Activated T-helper 2 cell treated with anti-CD3 and anti-CD28 coated beads, Interferon-gamma antibody, Interleukin-2, Interleukin-4, amounts not matched to agents 10 μg/mL and 5 μg/mL and 100 μg/mL, durations not matched to agents 14 hours and 24 hours and 36 hours (primary cell): ENCODE measurements around the gene TDRD6. TPM values are rescaled to one million over a fixed set of nuclear protein-coding genes. Genes with fewer than 3 reads are reported as not detected.

ENCODE experiments used
- DNase-seq: peaks from one replicate; pipeline ENCODE4 v3.0.0; 2021; ENCODE audit warnings: low spot score
- H3K27ac Mint-ChIP-seq: one replicate; pipeline ENCODE4 v1.8.0; 2021; ENCODE audit warnings: mixed read lengths
- H3K27me3 Mint-ChIP-seq: one replicate; pipeline ENCODE4 v1.8.0; 2021; ENCODE audit warnings: low read depth, mixed read lengths
- H3K36me3 Mint-ChIP-seq: one replicate; pipeline ENCODE4 v1.8.0; 2021; ENCODE audit warnings: low read depth, mixed read lengths
- H3K4me1 Mint-ChIP-seq: one replicate; pipeline ENCODE4 v1.8.0; 2021; ENCODE audit warnings: low read depth, mixed read lengths
- H3K4me3 Mint-ChIP-seq: one replicate; pipeline ENCODE4 v1.8.0; 2021; ENCODE audit warnings: low read depth, mild to moderate bottlenecking, moderate library complexity, mixed read lengths
- H3K9me3 Mint-ChIP-seq: one replicate; pipeline ENCODE4 v1.8.0; 2021; ENCODE audit warnings: mixed read lengths
- intact Hi-C: fragments of 100-400 bp; cut with micrococcal nuclease; formaldehyde crosslinking; loops from one replicate; pipeline ENCODE4 v1.15.1; 2023
- total RNA-seq: library from RNA; stranded (reverse); gene quantifications from 2 replicates; pipeline ENCODE4 v1.2.3, GENCODE V29; 2022

TDRD6 gene
- total RNA-seq, 1 donor from 2014 or later, result not detected

DNA sequence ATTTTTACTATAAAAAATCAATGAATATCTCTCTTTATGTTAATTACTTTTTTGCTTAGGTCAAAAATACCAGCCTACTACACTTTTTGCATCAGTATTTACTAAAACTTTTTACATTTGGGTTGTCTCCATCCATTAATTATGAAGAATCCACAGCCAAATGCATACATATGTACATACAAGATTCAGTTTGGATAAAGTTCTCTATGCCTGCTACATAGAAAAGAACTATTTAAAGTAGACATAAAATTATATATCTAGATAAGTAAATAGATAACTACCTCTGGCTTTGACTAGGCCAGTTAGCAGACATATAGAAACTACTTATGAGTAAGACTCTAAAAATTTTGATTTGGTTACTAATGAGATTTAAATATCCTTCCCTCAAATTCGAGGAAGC, 12.3 kb downstream of the TDRD6 start:
- Mint-ChIP-seq H3K36me3 (no peaks in the 10 kb centered on the region), H3K27ac (no peak overlapping the region), H3K9me3 (no peaks in the 10 kb centered on the region), H3K4me3 (no peak overlapping the region), H3K4me1 (no peaks in the 10 kb centered on the region), H3K27me3 (peaks cover 29% of the 10 kb centered on the region)
- no peak for DNase-seq
- intact Hi-C loops, result no loop called here

DNA sequence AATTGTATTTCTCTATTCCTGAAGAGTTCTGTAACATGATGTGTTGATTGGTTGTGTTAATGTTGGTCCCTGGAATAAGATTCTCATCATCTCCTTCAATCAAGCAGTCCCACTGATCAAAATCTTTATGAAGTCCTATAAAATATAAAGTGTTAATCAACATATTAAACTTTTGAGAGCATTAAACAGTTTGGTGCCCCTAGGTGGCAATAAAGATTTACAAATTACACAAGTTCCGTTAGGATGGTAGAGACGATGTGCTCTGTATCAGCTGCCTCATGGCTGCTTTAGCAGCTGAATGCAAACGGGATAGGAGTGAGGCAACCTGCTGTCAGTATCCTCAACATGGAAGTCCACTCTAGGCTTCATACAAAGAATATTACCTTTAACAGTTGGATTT, 16.9 kb downstream of the TDRD6 start:
- Mint-ChIP-seq H3K9me3 (no peaks in the 10 kb centered on the region), H3K27ac (no peak overlapping the region), H3K36me3 (no peaks in the 10 kb centered on the region), H3K4me1 (no peaks in the 10 kb centered on the region), H3K27me3 (peaks cover 17% of the 10 kb centered on the region), H3K4me3 (no peak overlapping the region)
- intact Hi-C loops, result no loop called here
- DNase-seq, result no peak

DNA sequence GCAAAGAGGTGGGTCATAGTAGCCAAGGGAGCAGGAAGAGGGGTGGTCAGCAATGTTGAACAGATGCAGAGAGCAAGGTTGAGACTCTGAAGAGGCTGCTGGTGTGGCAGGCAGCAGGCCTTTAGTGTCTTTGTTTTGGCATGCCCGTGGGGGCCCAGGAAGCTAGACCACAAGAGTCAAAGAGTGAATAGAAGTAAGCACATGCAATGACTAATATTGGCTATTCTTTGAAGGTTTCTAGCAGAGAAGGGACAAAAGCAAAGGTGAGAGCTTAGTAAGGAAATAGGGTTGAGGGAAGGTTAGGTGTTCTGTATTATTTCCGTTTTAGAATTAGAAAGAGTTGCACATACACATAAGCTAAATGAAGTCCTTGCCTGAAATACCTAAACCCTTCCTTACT, 18.8 kb downstream of the TDRD6 start:
- intact Hi-C loops, result no loop called here
- no peaks in the 10 kb centered on the region for H3K36me3 Mint-ChIP-seq
- no peaks in the 10 kb centered on the region for H3K4me1 Mint-ChIP-seq
- no peaks in the 10 kb centered on the region for H3K9me3 Mint-ChIP-seq
- H3K27ac Mint-ChIP-seq, result no peak overlapping the region
- H3K4me3 Mint-ChIP-seq, result no peak overlapping the region
- no peak for DNase-seq
- H3K27me3 Mint-ChIP-seq, result peaks cover 18% of the 10 kb centered on the region

- Mint-ChIP-seq H3K27ac (no peak overlapping the region), H3K36me3 (no peaks in the 10 kb centered on the region), H3K9me3 (no peaks in the 10 kb centered on the region), H3K4me3 (no peak overlapping the region), H3K27me3 (peaks cover 6% of the 10 kb centered on the region), H3K4me1 (no peaks in the 10 kb centered on the region)
- intact Hi-C loops, result no loop called here
- no peak for DNase-seq
These were observed 23.8 kb downstream of the TDRD6 start for GRCh38 chr6:46711491-46711890.

- peaks cover 11% of the 10 kb centered on the region for H3K27me3 Mint-ChIP-seq
- intact Hi-C loops, result no loop called here
- no peak overlapping the region for H3K4me3 Mint-ChIP-seq
- H3K9me3 Mint-ChIP-seq, result no peaks in the 10 kb centered on the region
- no peaks in the 10 kb centered on the region for H3K36me3 Mint-ChIP-seq
- DNase-seq, result no peak
- H3K4me1 Mint-ChIP-seq, result no peaks in the 10 kb centered on the region
- no peak overlapping the region for H3K27ac Mint-ChIP-seq
These were observed 27.5 kb downstream of the TDRD6 start for GRCh38 chr6:46715141-46715540.

GRCh38 chr6:46719099-46719498, 31.4 kb downstream of the TDRD6 start:
- Mint-ChIP-seq H3K4me3 (no peak overlapping the region), H3K9me3 (no peaks in the 10 kb centered on the region), H3K4me1 (no peaks in the 10 kb centered on the region), H3K27ac (no peak overlapping the region), H3K27me3 (peaks cover 9% of the 10 kb centered on the region), H3K36me3 (no peaks in the 10 kb centered on the region)
- DNase-seq, result no peak
- intact Hi-C loops, result no loop called here

GRCh38 chr6:46720401-46720800, 32.7 kb downstream of the TDRD6 start:
- H3K4me3 Mint-ChIP-seq, result no peak overlapping the region
- no peak for DNase-seq
- H3K9me3 Mint-ChIP-seq, result no peaks in the 10 kb centered on the region
- peaks cover 9% of the 10 kb centered on the region for H3K27me3 Mint-ChIP-seq
- H3K36me3 Mint-ChIP-seq, result no peaks in the 10 kb centered on the region
- no peak overlapping the region for H3K27ac Mint-ChIP-seq
- H3K4me1 Mint-ChIP-seq, result no peaks in the 10 kb centered on the region
- intact Hi-C loops, result no loop called here

GRCh38 chr6:46729787-46730326, 42.2 kb downstream of the TDRD6 start:
- Mint-ChIP-seq H3K4me1 (peaks cover 2% of the 10 kb centered on the region), H3K27me3 (peaks cover 37% of the 10 kb centered on the region), H3K9me3 (no peaks in the 10 kb centered on the region), H3K36me3 (no peaks in the 10 kb centered on the region), H3K4me3 (no peak overlapping the region), H3K27ac (no peak overlapping the region)
- DNase-seq, result no peak
- intact Hi-C loops, result no loop called here

- H3K36me3 Mint-ChIP-seq, result no peaks in the 10 kb centered on the region
- peaks cover 2% of the 10 kb centered on the region for H3K4me1 Mint-ChIP-seq
- H3K27me3 Mint-ChIP-seq, result peaks cover 43% of the 10 kb centered on the region
- no peak overlapping the region for H3K4me3 Mint-ChIP-seq
- H3K9me3 Mint-ChIP-seq, result no peaks in the 10 kb centered on the region
- H3K27ac Mint-ChIP-seq, result no peak overlapping the region
- DNase-seq, result no peak
- intact Hi-C loops, result no loop called here
These were observed 43.3 kb downstream of the TDRD6 start for GRCh38 chr6:46730921-46731461.

DNA sequence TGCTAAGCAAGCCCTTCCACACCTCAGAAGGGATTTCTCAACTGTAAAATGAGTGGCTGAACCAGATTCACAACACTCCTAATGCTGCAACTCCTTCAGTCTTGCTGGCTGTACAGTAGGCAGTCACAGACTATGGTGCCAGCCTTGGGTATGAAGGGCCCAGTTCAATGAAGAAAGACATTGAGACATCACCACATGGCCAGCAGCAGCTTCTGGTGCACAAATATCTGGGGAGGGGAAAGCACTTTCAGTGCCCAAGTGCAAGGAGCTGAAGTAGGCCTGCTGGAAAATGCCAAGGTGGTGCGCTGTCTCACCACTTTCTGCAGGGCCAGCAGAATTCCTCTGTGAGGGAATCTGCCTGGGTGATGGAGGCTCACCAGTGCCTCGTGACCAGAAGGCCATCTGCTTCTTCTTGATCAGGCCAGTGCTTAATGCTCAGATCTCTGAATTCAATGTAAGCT, 45.7 kb downstream of the TDRD6 start:
- H3K36me3 Mint-ChIP-seq, result no peaks in the 10 kb centered on the region
- peaks cover 58% of the 10 kb centered on the region for H3K27me3 Mint-ChIP-seq
- intact Hi-C loops, result no loop called here
- H3K9me3 Mint-ChIP-seq, result no peaks in the 10 kb centered on the region
- no peak for DNase-seq
- no peak overlapping the region for H3K4me3 Mint-ChIP-seq
- peaks cover 2% of the 10 kb centered on the region for H3K4me1 Mint-ChIP-seq
- no peak overlapping the region for H3K27ac Mint-ChIP-seq

DNA sequence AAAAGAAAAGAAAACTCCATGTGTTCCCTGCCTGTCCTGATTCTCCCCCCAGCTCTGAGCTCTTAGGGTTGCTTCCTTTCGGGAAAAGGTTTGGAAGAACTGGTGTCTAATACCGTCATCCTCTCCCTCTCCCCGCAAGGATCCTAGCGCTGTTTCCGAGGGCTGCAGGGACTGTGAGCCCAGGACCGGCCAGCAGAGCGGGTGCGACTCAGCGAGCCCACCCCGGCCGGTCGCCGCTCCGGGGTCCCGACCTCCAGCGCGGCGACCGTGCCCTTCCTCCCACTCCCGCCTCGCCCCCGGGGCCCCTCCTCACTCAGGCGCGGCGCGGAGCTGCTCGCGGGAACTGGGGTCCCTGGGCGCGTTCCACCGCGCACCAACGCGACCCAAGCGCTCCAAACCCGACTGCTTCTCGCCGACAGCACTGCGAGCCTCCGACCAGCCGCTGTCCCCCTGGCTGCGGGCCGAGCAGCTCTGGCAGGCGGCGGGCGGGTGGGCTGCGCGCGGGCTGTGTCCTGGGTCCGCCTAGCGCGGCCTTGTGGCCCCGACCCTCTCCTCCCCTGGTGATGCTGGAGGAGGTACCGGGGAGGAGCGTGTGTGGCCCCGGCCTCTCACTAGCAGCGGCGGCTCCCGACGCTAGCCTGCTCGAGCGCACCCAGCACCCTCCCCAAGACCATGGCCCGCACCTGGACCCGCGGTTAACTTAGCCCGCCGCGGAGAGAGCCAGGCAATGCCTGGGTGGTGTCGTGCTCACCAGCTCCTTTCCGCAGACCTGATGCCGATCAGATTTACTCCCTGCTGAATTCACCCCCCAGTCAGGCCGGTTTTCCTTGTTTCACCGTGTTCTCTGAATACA, 47.4 kb downstream of the TDRD6 start, which contains the start of gene PLA2G7:
TSS of gene PLA2G7 (minus strand) at position 509 of the 853 bp plus-strand sequence. CDS start 12,484 bp downstream, outside the sequence.
- DNase-seq, result no peak
- H3K27ac Mint-ChIP-seq, result no peak within 1 kb of the TSS
- H3K4me1 Mint-ChIP-seq, result peaks cover 2% of the 10 kb centered on the region
- intact Hi-C loops, result no loop called here
- H3K36me3 Mint-ChIP-seq, result no peaks in the 10 kb centered on the region
- H3K4me3 Mint-ChIP-seq, result no peak within 1 kb of the TSS
- H3K9me3 Mint-ChIP-seq, result no peaks in the 10 kb centered on the region
- peaks cover 57% of the 10 kb centered on the region for H3K27me3 Mint-ChIP-seq

DNA sequence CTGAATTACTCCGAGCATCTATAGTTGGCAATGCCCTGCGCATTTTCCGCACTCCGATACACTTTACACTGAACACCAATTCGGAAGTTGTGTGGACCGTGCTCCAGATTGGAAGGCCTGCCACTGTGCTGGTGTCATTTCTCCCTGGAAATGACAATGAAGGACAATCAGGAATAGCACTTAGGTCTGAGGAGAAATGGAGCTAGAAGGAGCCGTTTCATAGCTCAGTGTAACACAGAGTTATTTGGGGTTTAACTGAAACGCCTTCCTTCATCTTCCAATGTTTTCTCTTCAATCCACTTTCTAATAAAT, 48.0 kb downstream of the TDRD6 start:
- intact Hi-C loops, result no loop called here
- no peaks in the 10 kb centered on the region for H3K36me3 Mint-ChIP-seq
- H3K27ac Mint-ChIP-seq, result no peak overlapping the region
- DNase-seq, result no peak
- H3K4me1 Mint-ChIP-seq, result peaks cover 2% of the 10 kb centered on the region
- H3K9me3 Mint-ChIP-seq, result no peaks in the 10 kb centered on the region
- no peak overlapping the region for H3K4me3 Mint-ChIP-seq
- peaks cover 57% of the 10 kb centered on the region for H3K27me3 Mint-ChIP-seq

DNA sequence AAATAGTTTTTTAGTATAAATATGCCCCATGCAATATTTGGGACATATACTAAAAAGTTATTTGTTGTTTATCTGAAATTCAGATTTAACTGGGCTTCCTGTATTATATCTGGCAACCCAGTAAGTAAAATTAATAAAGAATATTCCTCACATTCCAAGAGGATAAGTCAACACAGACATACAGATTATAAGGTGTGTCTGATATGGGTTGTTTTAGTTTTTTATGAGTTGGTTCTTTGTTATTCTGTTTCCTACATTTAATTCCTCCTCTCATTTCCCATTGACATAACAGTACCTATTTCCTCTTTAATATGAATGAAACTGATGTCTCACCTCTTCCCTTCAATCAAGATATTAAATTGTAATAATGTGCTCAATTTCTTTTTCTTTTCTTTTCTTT, 49.2 kb downstream of the TDRD6 start:
- Mint-ChIP-seq H3K4me3 (no peak overlapping the region), H3K27me3 (peaks cover 54% of the 10 kb centered on the region), H3K4me1 (peaks cover 2% of the 10 kb centered on the region), H3K27ac (no peak overlapping the region), H3K9me3 (no peaks in the 10 kb centered on the region), H3K36me3 (no peaks in the 10 kb centered on the region)
- no peak for DNase-seq
- intact Hi-C loops, result no loop called here
